H1 (cell line): ENCODE measurements around the gene ALDOA. TPM values are rescaled to one million over a fixed set of nuclear protein-coding genes. Genes with fewer than 3 reads are reported as not detected.

Experiments used
- CTCF ChIA-PET: fragments of 300-600 bp; sonication (Branson Sonifier 250); formaldehyde crosslinking; loops from one replicate; lab custom pipeline; 2021; ENCODE audit not compliant: partially characterized antibody; lab: Charles Lee
- POLR2A ChIA-PET: fragments of 300-600 bp; sonication (Branson Sonifier 250); formaldehyde crosslinking; loops from one replicate; lab custom pipeline; 2021; ENCODE audit warnings: inconsistent platforms; ENCODE audit not compliant: partially characterized antibody; lab: Charles Lee
- DNase-seq, 2 experiments: peaks; one replicate each; pipeline versions ENCODE4 v3.0.0 to v3.0.0-alpha.2; 2010 to 2022; ENCODE audit warnings: low spot score in 2 of 2, low read depth in 1 of 2, mixed read lengths in 1 of 2
- FAIRE-seq: peaks from 2 replicates; lab custom pipeline; 2011; peaks lifted over from hg19 to GRCh38; lab: Jason Lieb, UNC
- H2AFZ ChIP-seq: 2 replicates; pipeline ENCODE4 v1.8.1; 2012; ENCODE audit warnings: low read length, inconsistent platforms
- H2AK5ac ChIP-seq: 2 replicates; pipeline ENCODE4 v1.6.1; 2013; ENCODE audit warnings: low read depth, low read length
- H2BK120ac ChIP-seq: replicated peaks from 2 replicates; pipeline ENCODE3; 2013; ENCODE audit warnings: low read depth, low read length, inconsistent platforms
- H2BK12ac ChIP-seq: 2 replicates; pipeline ENCODE4 v1.6.1; 2013; ENCODE audit warnings: low read depth, low read length
- H2BK15ac ChIP-seq: 2 replicates; pipeline ENCODE4 v1.6.1; 2013; ENCODE audit warnings: low read length
- H2BK20ac ChIP-seq: 2 replicates; pipeline ENCODE4 v1.6.1; 2013; ENCODE audit warnings: low read length
- H2BK5ac ChIP-seq: 2 replicates; pipeline ENCODE4 v1.6.1; 2013; ENCODE audit warnings: low read depth, low read length
- H3K14ac ChIP-seq: 2 replicates; pipeline ENCODE4 v1.6.1; 2013; ENCODE audit warnings: inconsistent platforms; ENCODE audit not compliant: insufficient read length
- H3K18ac ChIP-seq: 2 replicates; pipeline ENCODE4 v1.6.1; 2013; ENCODE audit warnings: low read length; ENCODE audit errors: extremely low read depth
- H3K23ac ChIP-seq: 2 replicates; pipeline ENCODE4 v1.6.1; 2013; ENCODE audit warnings: inconsistent platforms; ENCODE audit not compliant: insufficient read length
- H3K23me2 ChIP-seq: 2 replicates; pipeline ENCODE4 v1.6.1; 2013; ENCODE audit warnings: low read depth, low read length
- H3K27ac ChIP-seq: 2 replicates; pipeline ENCODE4 v1.6.1; 2011; ENCODE audit warnings: low read depth, low read length, inconsistent platforms
- H3K27me3 ChIP-seq, 4 experiments: replicated peaks in 1 of 4; 1 replicate in 1 of 4; 2 replicates in 3 of 4; pipeline versions ENCODE4 v1.6.1 to v1.8.1; 2011 to 2013; ENCODE audit warnings: low read length in 3 of 4, mild to moderate bottlenecking in 3 of 4, inconsistent platforms in 2 of 4, mixed read lengths in 2 of 4, moderate library complexity in 1 of 4; ENCODE audit not compliant: control insufficient read depth in 3 of 4, insufficient read depth in 3 of 4; ENCODE audit errors: extremely low read depth in 1 of 4
- H3K36me3 ChIP-seq, 4 experiments: 2 replicates each; pipeline versions ENCODE4 v1.6.1 to v1.8.1; 2011 to 2013; ENCODE audit warnings: mild to moderate bottlenecking in 4 of 4, low read length in 3 of 4, moderate library complexity in 2 of 4, control low read depth in 1 of 4, inconsistent platforms in 1 of 4; ENCODE audit not compliant: insufficient read depth in 4 of 4, control insufficient read depth in 2 of 4
- H3K4ac ChIP-seq: replicated peaks from 2 replicates; pipeline ENCODE3; 2013; ENCODE audit warnings: low read length, low read depth, mixed read lengths, inconsistent platforms; ENCODE audit not compliant: insufficient read length
- H3K4me1 ChIP-seq, 4 experiments: replicated peaks in 1 of 4; 1 replicate in 1 of 4; 2 replicates in 3 of 4; pipeline versions ENCODE4 v1.6.1 to v1.8.1; 2011 to 2013; ENCODE audit warnings: low read length in 3 of 4, inconsistent platforms in 2 of 4, mixed read lengths in 1 of 4; ENCODE audit not compliant: insufficient read depth in 4 of 4, control insufficient read depth in 3 of 4
- H3K4me2 ChIP-seq, 2 experiments: 2 replicates each; pipeline versions ENCODE4 v1.6.1 to v1.8.1; 2011 to 2013; ENCODE audit warnings: low read depth in 2 of 2, low read length in 2 of 2, control low read depth in 1 of 2, inconsistent platforms in 1 of 2, mild to moderate bottlenecking in 1 of 2; ENCODE audit not compliant: insufficient read depth in 1 of 2
- H3K4me3 ChIP-seq, 4 experiments: fragments of 200-600, 300-600 bp in 1 of 4; sonication (generic), shearing (Covaris generic), sonication (Bioruptor Twin) in 1 of 4; 2 replicates each; pipeline versions ENCODE4 v1.5.1 to v1.8.1; 2011 to 2016; ENCODE audit warnings: low read length in 4 of 4, low read depth in 3 of 4, control low read depth in 2 of 4, inconsistent platforms in 2 of 4, mild to moderate bottlenecking in 2 of 4, mixed read lengths in 1 of 4, moderate library complexity in 1 of 4; ENCODE audit not compliant: insufficient read depth in 2 of 4; ENCODE audit errors: extremely low read depth in 1 of 4
- H3K56ac ChIP-seq: replicated peaks from 2 replicates; pipeline ENCODE3; 2013; ENCODE audit warnings: low read depth, mild to moderate bottlenecking, mixed read lengths, low read length, inconsistent platforms; ENCODE audit not compliant: insufficient read length
- H3K79me1 ChIP-seq: 2 replicates; pipeline ENCODE4 v1.6.1; 2013; ENCODE audit warnings: low read depth, low read length, control low read depth
- H3K79me2 ChIP-seq, 2 experiments: 2 replicates each; pipeline versions ENCODE4 v1.6.1 to v1.8.1; 2012 to 2013; ENCODE audit warnings: low read length in 2 of 2, mild to moderate bottlenecking in 2 of 2, inconsistent platforms in 1 of 2; ENCODE audit not compliant: insufficient read depth in 2 of 2, control insufficient read depth in 1 of 2
- H3K9ac ChIP-seq, 4 experiments: replicated peaks in 1 of 4; 1 replicate in 1 of 4; 2 replicates in 3 of 4; pipeline versions ENCODE4 v1.6.1 to v1.8.1; 2011 to 2013; ENCODE audit warnings: low read depth in 3 of 4, low read length in 3 of 4, control low read depth in 2 of 4, mild to moderate bottlenecking in 2 of 4, moderate library complexity in 2 of 4, inconsistent platforms in 1 of 4; ENCODE audit errors: extremely low read depth in 1 of 4
- H3K9me3 ChIP-seq, 2 experiments: 2 replicates each; pipeline versions ENCODE4 v1.6.1 to v1.8.1; 2012 to 2013; ENCODE audit warnings: mild to moderate bottlenecking in 2 of 2, moderate library complexity in 2 of 2, control low read depth in 1 of 2, inconsistent platforms in 1 of 2, low read depth in 1 of 2, low read length in 1 of 2, mixed read lengths in 1 of 2; ENCODE audit not compliant: insufficient read depth in 2 of 2
- H4K20me1 ChIP-seq, 2 experiments: replicated peaks in 1 of 2; 2 replicates each; pipeline versions ENCODE3 to v1.8.1; 2011 to 2013; ENCODE audit warnings: inconsistent platforms in 2 of 2, low read length in 2 of 2, mild to moderate bottlenecking in 1 of 2; ENCODE audit not compliant: insufficient read depth in 2 of 2, control insufficient read depth in 1 of 2
- H4K5ac ChIP-seq: 2 replicates; pipeline ENCODE4 v1.6.1; 2013; ENCODE audit warnings: low read length, low read depth, mixed read lengths, inconsistent platforms; ENCODE audit not compliant: insufficient read length
- H4K8ac ChIP-seq: 2 replicates; pipeline ENCODE4 v1.8.0; 2013; ENCODE audit warnings: mild to moderate bottlenecking, moderate library complexity, low read length, inconsistent platforms; ENCODE audit not compliant: insufficient read depth; ENCODE audit errors: extremely low read depth
- H4K91ac ChIP-seq: replicated peaks from 2 replicates; pipeline ENCODE3; 2013; ENCODE audit warnings: low read length, mixed read lengths, inconsistent platforms; ENCODE audit not compliant: insufficient read length
- CTBP2 ChIP-seq: IDR thresholded peaks from 2 replicates; pipeline ENCODE4 v1.7.0; 2011; ENCODE audit warnings: borderline replicate concordance, mild to moderate bottlenecking, moderate library complexity, mixed read lengths, low read length; ENCODE audit not compliant: insufficient read depth, insufficient read length
- KDM5A ChIP-seq: fragments of 200-600 bp; IDR thresholded peaks from 2 replicates; pipeline ENCODE4 v1.7.1; 2012; ENCODE audit warnings: mild to moderate bottlenecking, low read length, inconsistent platforms, mixed read lengths
- NANOG ChIP-seq: IDR thresholded peaks from 2 replicates; pipeline ENCODE4 v1.6.1; 2011; ENCODE audit warnings: low read length, low read depth, mild to moderate bottlenecking, inconsistent platforms; ENCODE audit not compliant: insufficient read depth, poor library complexity, severe bottlenecking
- SIRT6 ChIP-seq: IDR thresholded peaks from one replicate; pipeline ENCODE4 v1.7.1; 2012; ENCODE audit warnings: low read length, inconsistent platforms
- SP4 ChIP-seq: IDR thresholded peaks from 2 replicates; pipeline ENCODE4 v1.6.1; 2012; ENCODE audit warnings: low read length, inconsistent platforms
- WGBS, 2 experiments: shearing (Covaris generic) in 1 of 2; methylation state at CpG; one replicate each; pipeline versions ENCODE4 v1.1.6 to v1.1.7; 2013 to 2015; ENCODE audit warnings: low lambda C conversion rate in 2 of 2, mixed read lengths in 2 of 2, inconsistent platforms in 1 of 2, low coverage in 1 of 2, missing lambda C conversion rate in 1 of 2; ENCODE audit not compliant: insufficient replicate concordance in 2 of 2, insufficient coverage in 1 of 2, insufficient read length in 1 of 2; ENCODE audit errors: extremely low coverage in 1 of 2, missing lambda C conversion rate in 1 of 2; 5-methylcytosine and 5-hydroxymethylcytosine counted together
- polyA plus RNA-seq, 7 experiments: library from polyadenylated mRNA; depleted of rRNA in 3 of 7; stranded (reverse) in 5 of 7; unstranded in 2 of 7; fragments of >200 nt in 5 of 7; fragments of 200-250 nt in 2 of 7; gene quantifications; 1 replicate in 5 of 7; 2 replicates in 1 of 7; 4 replicates in 1 of 7; pipeline versions ENCODE4 v1.2.1 to v1.2.3, GENCODE V29; 2011 to 2013; ENCODE audit warnings: missing spikeins in 2 of 7, mixed read lengths in 2 of 7
- total RNA-seq: library from RNA; stranded (reverse); fragmentation: NEBNext Ultra II Directional; extraction: Animal tissue kit (Norgen Biotek cat#: 25700); gene quantifications from 2 replicates; pipeline ENCODE4 v1.2.1, GENCODE V29; 2021

The ALDOA gene
- total and polyA plus RNA-seq, 2 of the 8 experiments (the other 6 are each of a cell fraction or from before 2014, with no cell fraction given) = 1,072 to 1,083 TPM

GRCh38 chr16:30077656-30078055, 12.1 kb downstream of the ALDOA start:
- CTCF ChIA-PET = interaction anchor here (1.2 to 5.9 kb wide), 4 partner anchors 11 to 34 kb away, joined by 3 to 46 read pairs (median 7); partner anchors contain the start of gene TBX6
- TF ChIP-seq KDM5A (no peak), SIRT6 (no peak), NANOG (no peak), CTBP2 (no peak), SP4 (no peak)

More at GRCh38 chr16:30077656-30078055, 12.1 kb downstream of the ALDOA start:
- Histone ChIP-seq H2BK5ac (no peak overlapping the region), H3K23ac (no peak overlapping the region), H3K36me3 (peaks cover 12 to 35% (median 19%) of the 10 kb centered on the region in 4 experiments; a peak in 5 of 8 replicates), H2AFZ (no peak overlapping the region), H3K79me2 (peaks cover 11 to 35% of the 10 kb centered on the region in 2 experiments), H3K23me2 (peaks cover 7% of the 10 kb centered on the region; the same call in 1 of the 2 replicates), H4K5ac (no peak overlapping the region), H3K27ac (no peak overlapping the region), H2BK12ac (no peak overlapping the region), H3K9me3 (no peaks in the 10 kb centered on the region), H3K4ac (no peak overlapping the region), H3K4me3 (no peak overlapping the region), H2AK5ac (no peak overlapping the region), H2BK20ac (no peak overlapping the region), H3K56ac (no peak overlapping the region), H4K8ac (no peak overlapping the region), H2BK120ac (no peak overlapping the region), H3K14ac (no peak overlapping the region), H3K4me1 (peaks cover 0 to 7% (median 1%) of the 10 kb centered on the region in 4 experiments; a peak in 2 of 7 replicates), H3K4me2 (no peak overlapping the region; a peak in 1 of 4 replicates), H4K20me1 (peaks cover 12 to 28% of the 10 kb centered on the region in 2 experiments), H2BK15ac (no peak overlapping the region), H3K79me1 (peaks cover 12% of the 10 kb centered on the region), H3K27me3 (no peaks in the 10 kb centered on the region), H4K91ac (no peak overlapping the region), H3K9ac (peak overlapping the region in 1 of 4 experiments; percentile 48; a peak in 2 of 7 replicates), H3K18ac (no peak overlapping the region)
- no peak for FAIRE-seq
- no peak for DNase-seq
- 90% methylated on average over 6 of the region's 6 CpGs; no CpG with 5 or more reads in 1 of the 2 experiments for WGBS, 2 experiments
- POLR2A ChIA-PET = interaction anchor here (0.6 to 21.2 kb wide), 3 partner anchors 9 to 72 kb away, joined by 3 to 353 read pairs (median 151); partner anchors contain the start of genes ALDOA, TBX6 and YPEL3
